GM19324 (cell line): Measurements from ENCODE around the gene TGFB2.

Experiments used
- ATAC-seq: cut with Tn5 transposase; IDR thresholded peaks from one replicate; pipeline ENCODE4 v1.9.1; 2021; ENCODE audit warnings: mild to moderate bottlenecking, moderate library complexity; ENCODE audit not compliant: unreplicated experiment, low FRiP score

TGFB2 gene

DNA sequence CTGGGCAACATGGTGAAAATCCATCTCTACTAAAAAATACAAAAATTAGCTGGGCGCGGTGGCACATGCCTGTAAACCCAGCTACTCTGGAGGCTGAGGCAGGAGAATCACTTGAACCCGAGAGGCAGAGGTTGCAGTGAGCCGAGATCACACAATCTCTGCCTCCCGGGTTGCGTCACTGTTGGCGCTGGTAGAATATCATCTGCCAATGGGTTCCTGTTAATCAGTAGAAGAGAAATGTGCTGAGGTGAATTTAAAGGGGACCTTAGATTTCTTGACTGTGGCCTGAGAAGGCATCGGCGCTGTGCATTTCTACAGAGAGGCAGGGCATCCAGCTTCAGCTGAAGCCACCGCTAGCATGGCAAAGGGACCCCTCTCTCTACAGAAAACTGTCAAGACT is 68.0 kb downstream of the TGFB2 start:
- no peak for ATAC-seq

- no peak for ATAC-seq
Observed at GRCh38 chr1:218414060-218414728, 69.1 kb downstream of the TGFB2 start.

DNA sequence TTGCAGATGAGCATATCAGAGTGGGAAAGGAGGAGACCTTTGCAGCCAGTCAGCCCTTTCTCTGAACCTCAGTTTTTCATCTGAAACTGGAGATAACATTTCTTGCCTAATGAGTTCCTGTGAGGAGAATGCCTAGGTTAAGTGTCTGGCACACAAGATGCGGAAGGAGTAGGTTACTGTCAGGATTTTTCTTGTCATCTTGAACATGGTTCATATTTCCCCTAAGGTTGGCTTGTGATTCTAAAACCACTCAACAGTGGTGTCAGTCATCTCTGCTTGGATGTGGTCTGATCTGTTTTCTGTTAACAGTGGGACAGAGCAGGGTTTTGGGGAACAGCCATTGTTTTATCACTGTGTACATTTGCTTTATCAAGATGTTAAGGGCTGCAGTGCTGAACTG is 70.6 kb downstream of the TGFB2 start:
- no peak for ATAC-seq

GRCh38 chr1:218421531-218421930 is 76.4 kb downstream of the TGFB2 start:
- no peak for ATAC-seq

GRCh38 chr1:218424502-218424901 is 79.4 kb downstream of the TGFB2 start:
- no peak for ATAC-seq

DNA sequence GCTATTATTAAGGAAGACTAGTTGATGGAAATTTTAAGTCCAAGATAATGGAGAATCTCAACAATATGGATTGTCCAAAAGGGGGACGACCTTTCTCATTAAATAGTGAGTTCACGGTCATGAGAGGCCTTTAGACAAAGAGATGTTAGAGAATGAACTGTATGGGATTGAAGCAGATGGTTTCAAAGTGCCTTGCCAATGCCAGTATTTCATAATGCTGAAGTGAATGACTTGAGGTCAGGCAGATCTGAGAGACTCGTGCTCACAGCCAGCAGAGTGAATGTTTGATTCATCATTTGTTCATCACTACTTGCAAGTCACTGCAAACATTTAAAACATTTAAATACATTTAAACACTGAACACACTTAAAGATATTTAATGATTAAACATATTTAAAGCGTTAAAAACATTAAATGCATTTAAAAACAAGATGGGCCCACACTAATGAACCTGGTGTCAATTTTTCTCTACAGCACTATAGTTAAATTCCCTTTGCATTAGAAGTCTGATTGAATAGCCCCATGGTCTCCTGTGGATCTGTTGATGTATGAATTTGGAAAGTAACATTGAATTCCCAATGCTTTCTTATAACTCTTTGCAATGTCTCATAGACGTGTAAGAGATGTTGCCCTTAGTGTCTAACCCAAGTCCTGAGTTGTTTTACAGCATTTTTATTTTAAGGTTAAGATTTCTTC is 80.7 kb downstream of the TGFB2 start:
- ATAC-seq = no peak

- no peak for ATAC-seq
Observed at GRCh38 chr1:218426343-218426657, 81.2 kb downstream of the TGFB2 start.

DNA sequence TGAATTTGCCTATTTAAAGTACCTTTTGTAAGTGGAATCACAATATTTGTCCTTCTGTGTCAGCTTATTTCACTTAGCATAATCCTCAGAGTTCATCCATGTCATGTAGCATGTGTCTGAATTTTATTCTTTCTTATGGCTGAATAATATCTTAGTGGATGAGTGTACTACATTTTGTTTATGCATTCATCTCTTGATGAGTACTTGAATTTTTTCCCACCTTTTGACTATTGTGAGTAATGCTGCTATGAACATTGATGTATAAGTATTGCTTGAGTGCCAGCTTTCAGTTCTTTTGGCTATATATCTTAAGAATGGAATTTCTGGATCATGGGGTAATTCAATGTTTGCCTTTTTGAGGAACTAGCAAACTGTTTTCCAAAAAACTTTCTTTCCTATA is 84.2 kb downstream of the TGFB2 start:
- ATAC-seq = no peak

GRCh38 chr1:218430346-218430745 is 85.2 kb downstream of the TGFB2 start:
- ATAC-seq = no peak

- ATAC-seq = no peak
Observed at GRCh38 chr1:218430822-218431221, 85.7 kb downstream of the TGFB2 start.

GRCh38 chr1:218431476-218431875 is 86.3 kb downstream of the TGFB2 start:
- no peak for ATAC-seq

- no peak for ATAC-seq
Observed at GRCh38 chr1:218433744-218434143, 88.6 kb downstream of the TGFB2 start.

DNA sequence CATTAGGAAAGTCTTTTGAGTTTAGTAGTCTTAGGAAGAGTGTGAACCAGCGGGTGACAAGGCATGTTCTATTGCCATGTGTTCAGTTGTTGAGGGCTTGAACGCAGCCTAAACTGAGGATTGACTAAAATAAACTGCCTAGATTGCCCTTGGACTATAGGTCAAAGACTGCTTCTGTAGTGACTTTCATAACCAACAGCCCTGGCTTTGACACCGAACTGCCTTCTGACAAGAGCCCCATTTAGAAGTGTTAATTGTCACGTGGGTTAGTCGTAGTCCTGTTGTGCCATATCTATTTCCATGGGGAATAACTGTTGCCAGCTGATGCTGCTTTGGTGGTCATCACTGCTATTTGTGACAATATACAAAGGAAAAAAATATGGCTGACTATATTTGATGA is 90.4 kb downstream of the TGFB2 start:
- ATAC-seq = no peak

- ATAC-seq = no peak
Observed at GRCh38 chr1:218436346-218436745, 91.2 kb downstream of the TGFB2 start.

GRCh38 chr1:218436997-218437396 is 91.9 kb downstream of the TGFB2 start:
- ATAC-seq = no peak

DNA sequence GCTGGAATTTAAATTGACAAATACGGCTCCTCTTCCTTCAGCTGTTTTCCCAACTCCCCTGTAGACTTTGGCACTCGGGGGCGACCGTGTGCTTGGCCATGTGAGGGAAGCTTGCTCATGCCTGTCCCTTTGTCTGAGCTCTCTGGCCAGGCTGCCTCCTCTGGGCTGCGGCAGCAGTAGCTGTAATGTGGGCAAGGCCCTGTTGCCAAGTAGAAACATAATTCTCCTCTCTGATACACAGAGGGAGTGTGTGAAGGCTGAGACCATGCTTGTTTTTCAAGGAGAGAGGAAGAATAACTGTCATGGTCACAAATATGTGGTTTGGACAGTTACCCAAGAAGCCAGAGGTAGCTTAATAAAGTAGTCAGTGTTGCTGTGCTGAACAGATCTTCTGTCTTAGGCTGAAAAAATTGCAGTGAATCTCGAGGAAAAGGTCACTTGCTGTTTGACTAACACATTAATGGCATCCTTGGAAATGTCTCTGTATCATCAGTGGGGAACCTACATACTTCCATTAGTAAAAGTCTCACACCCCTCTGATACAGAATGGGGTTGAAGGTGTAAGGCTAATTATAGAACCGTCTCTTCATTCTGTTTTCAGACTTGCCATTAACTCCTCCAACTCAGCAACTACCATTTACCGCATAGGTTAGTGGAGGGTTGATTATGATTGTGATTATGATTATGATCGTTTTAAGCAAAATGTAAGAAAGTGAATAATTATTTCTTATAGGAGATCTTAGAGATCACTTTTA is 94.6 kb downstream of the TGFB2 start:
- ATAC-seq = no peak

DNA sequence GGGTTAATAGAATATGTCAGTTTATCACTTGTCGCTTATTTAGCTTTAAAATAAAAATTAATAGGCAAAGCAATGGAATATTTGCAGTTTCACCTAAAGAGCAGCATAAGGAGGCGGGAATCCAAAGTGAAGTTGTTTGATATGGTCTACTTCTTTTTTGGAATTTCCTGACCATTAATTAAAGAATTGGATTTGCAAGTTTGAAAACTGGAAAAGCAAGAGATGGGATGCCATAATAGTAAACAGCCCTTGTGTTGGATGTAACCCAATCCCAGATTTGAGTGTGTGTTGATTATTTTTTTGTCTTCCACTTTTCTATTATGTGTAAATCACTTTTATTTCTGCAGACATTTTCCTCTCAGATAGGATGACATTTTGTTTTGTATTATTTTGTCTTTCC is 98.1 kb downstream of the TGFB2 start:
- no peak for ATAC-seq

DNA sequence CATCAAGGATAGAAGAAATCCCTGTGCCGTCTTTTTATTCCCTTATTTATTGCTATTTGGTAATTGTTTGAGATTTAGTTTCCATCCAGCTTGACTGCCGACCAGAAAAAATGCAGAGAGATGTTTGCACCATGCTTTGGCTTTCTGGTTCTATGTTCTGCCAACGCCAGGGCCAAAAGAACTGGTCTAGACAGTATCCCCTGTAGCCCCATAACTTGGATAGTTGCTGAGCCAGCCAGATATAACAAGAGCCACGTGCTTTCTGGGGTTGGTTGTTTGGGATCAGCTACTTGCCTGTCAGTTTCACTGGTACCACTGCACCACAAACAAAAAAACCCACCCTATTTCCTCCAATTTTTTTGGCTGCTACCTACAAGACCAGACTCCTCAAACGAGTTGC is 99.0 kb downstream of the TGFB2 start:
- no peak for ATAC-seq

- ATAC-seq = no peak
Observed at GRCh38 chr1:218444588-218444987, 99.5 kb downstream of the TGFB2 start.

GRCh38 chr1:218447010-218447689 is 102.0 kb downstream of the TGFB2 start:
- ATAC-seq = no peak

- ATAC-seq = no peak
Observed at GRCh38 chr1:218451415-218451814, 106.3 kb downstream of the TGFB2 start.
